B cell (primary cell): ENCODE results near the gene C21orf58. TPM values are rescaled to one million over a fixed set of nuclear protein-coding genes. Genes with fewer than 3 reads are reported as not detected.

Experiments
- ATAC-seq: fragments of 200-7000 bp; cut with Tn5 transposase; one replicate; pipeline ENCODE4 v1.10.0; 2021; ENCODE audit warnings: low read depth, mild to moderate bottlenecking, moderate number of reproducible peaks, moderate library complexity
- CTCF ChIA-PET: fragments of 350-600 bp; sonication (Branson Sonifier 250); formaldehyde crosslinking; loops from one replicate; lab custom pipeline; 2021; ENCODE audit warnings: antibody characterized with exemption, inconsistent platforms; lab: Charles Lee
- POLR2A ChIA-PET: fragments of 350-600 bp; sonication (Branson Sonifier 250); formaldehyde crosslinking; loops from one replicate; lab custom pipeline; 2021; ENCODE audit warnings: antibody characterized with exemption; lab: Charles Lee
- DNase-seq: peaks from one replicate; pipeline ENCODE4 v3.0.0; 2013
- H2AFZ ChIP-seq: 2 replicates; pipeline ENCODE4 v1.6.1; 2012; ENCODE audit warnings: mild to moderate bottlenecking, low read depth, low read length; ENCODE audit not compliant: insufficient read depth, poor library complexity, severe bottlenecking
- H3K27ac ChIP-seq, 2 donors: 1 replicate in 1 of 2; 2 replicates in 1 of 2; pipeline ENCODE4 v1.5.1; 2012 to 2013; ENCODE audit warnings: low read length in 2 of 2, mild to moderate bottlenecking in 2 of 2, moderate library complexity in 1 of 2
- H3K27me3 ChIP-seq, 4 experiments: fragments of 200-600 bp in 1 of 4; sonication (generic) in 1 of 4; replicated peaks in 1 of 4; 1 replicate in 2 of 4; 2 replicates in 2 of 4; pipeline versions ENCODE4 v1.6.1 to v1.7.0; 2013 to 2016; ENCODE audit warnings: low read length in 3 of 4, mild to moderate bottlenecking in 2 of 4, mixed read lengths in 1 of 4, moderate library complexity in 1 of 4; ENCODE audit not compliant: insufficient read depth in 4 of 4, control insufficient read depth in 3 of 4; ENCODE audit errors: control extremely low read depth in 1 of 4
- H3K36me3 ChIP-seq, 2 experiments: replicated peaks in 1 of 2; 1 replicate in 1 of 2; 2 replicates in 1 of 2; pipeline versions ENCODE4 v1.6.1 to v1.7.1; 2013; ENCODE audit warnings: low read length in 1 of 2; ENCODE audit not compliant: insufficient read depth in 2 of 2, control insufficient read depth in 1 of 2; ENCODE audit errors: control extremely low read depth in 1 of 2, extremely low read depth in 1 of 2
- H3K4me1 ChIP-seq, 2 donors: fragments of 200-600 bp in 1 of 2; sonication (generic) in 1 of 2; 1 replicate in 1 of 2; 2 replicates in 1 of 2; pipeline versions ENCODE4 v1.5.1 to v1.6.1; 2013 to 2017; ENCODE audit warnings: low read length in 2 of 2; ENCODE audit not compliant: control insufficient read depth in 2 of 2, insufficient read depth in 2 of 2
- H3K4me2 ChIP-seq: replicated peaks from 2 replicates; pipeline ENCODE3; 2012; ENCODE audit warnings: mild to moderate bottlenecking, low read depth, low read length; ENCODE audit not compliant: poor library complexity, severe bottlenecking
- H3K4me3 ChIP-seq, 5 experiments: fragments of 200-600 bp in 1 of 5; sonication (generic) in 1 of 5; 1 replicate in 3 of 5; 2 replicates in 2 of 5; pipeline versions ENCODE4 v1.5.1 to v1.7.0; 2011 to 2016; ENCODE audit warnings: low read length in 4 of 5, mild to moderate bottlenecking in 4 of 5, low read depth in 2 of 5, control low read depth in 1 of 5, moderate library complexity in 1 of 5; ENCODE audit not compliant: insufficient read depth in 1 of 5; ENCODE audit errors: control extremely low read depth in 1 of 5, extremely low read depth in 1 of 5
- H3K79me2 ChIP-seq: fragments of 200-600 bp; sonication (generic); one replicate; pipeline ENCODE4 v1.6.0; 2016; ENCODE audit warnings: low read length; ENCODE audit not compliant: control insufficient read depth, insufficient read depth
- H3K9ac ChIP-seq: fragments of 200-600 bp; sonication (generic); 2 replicates; pipeline ENCODE4 v1.6.1; 2017; ENCODE audit warnings: mild to moderate bottlenecking, low read length, moderate library complexity
- H3K9me3 ChIP-seq, 3 donors: one replicate each; pipeline versions ENCODE4 v1.6.1 to v1.7.1; 2013; ENCODE audit warnings: low read length in 2 of 3; ENCODE audit not compliant: control insufficient read depth in 2 of 3, insufficient read depth in 1 of 3; ENCODE audit errors: control extremely low read depth in 1 of 3
- H4K20me1 ChIP-seq: 2 replicates; pipeline ENCODE4 v1.6.0; 2012; ENCODE audit warnings: mild to moderate bottlenecking, low read length; ENCODE audit not compliant: insufficient read depth, control insufficient read depth, poor library complexity, severe bottlenecking
- H3K27ac Mint-ChIP-seq: one replicate; pipeline ENCODE4 v1.8.0; 2021; ENCODE audit warnings: mixed read lengths
- H3K27me3 Mint-ChIP-seq: one replicate; pipeline ENCODE4 v1.8.0; 2021; ENCODE audit warnings: mixed read lengths
- H3K4me1 Mint-ChIP-seq: one replicate; pipeline ENCODE4 v1.8.0; 2021; ENCODE audit warnings: mixed read lengths
- H3K4me3 Mint-ChIP-seq: one replicate; pipeline ENCODE4 v1.8.0; 2021; ENCODE audit warnings: mixed read lengths
- H3K9me3 Mint-ChIP-seq: one replicate; pipeline ENCODE4 v1.8.0; 2022; ENCODE audit warnings: mixed read lengths; ENCODE audit not compliant: insufficient read depth
- EZH2 ChIP-seq: IDR thresholded peaks from 2 replicates; pipeline ENCODE4 v1.6.1; 2012; ENCODE audit warnings: borderline replicate concordance, low read depth, mild to moderate bottlenecking, moderate library complexity, low read length; ENCODE audit not compliant: insufficient read depth, poor library complexity, severe bottlenecking
- WGBS: methylation state at CpG from one replicate; pipeline ENCODE4 v1.1.5; 2013; ENCODE audit warnings: missing lambda C conversion rate; ENCODE audit not compliant: insufficient coverage; 5-methylcytosine and 5-hydroxymethylcytosine counted together
- intact Hi-C: fragments of 100-400 bp; cut with micrococcal nuclease; formaldehyde crosslinking; loops from one replicate; pipeline ENCODE4 v1.10.0; 2022
- polyA plus RNA-seq: library from polyadenylated mRNA; depleted of rRNA; stranded (reverse); fragments of >200 nt; gene quantifications from 2 replicates; pipeline ENCODE4 v1.2.3, GENCODE V29; 2012
- total RNA-seq, 2 donors: library from RNA; stranded (reverse); fragments of 120-200 nt in 1 of 2; gene quantifications; 1 replicate in 1 of 2; 2 replicates in 1 of 2; pipeline versions ENCODE4 v1.2.3 to v1.2.4, GENCODE V29; 2013 to 2022
- TF ChIP-seq, protein P1 (sequence below): fragments of 200-600 bp; IDR thresholded peaks from one replicate; pipeline ENCODE4 v1.8.0; 2022; ENCODE audit warnings: antibody characterized with exemption, mild to moderate bottlenecking

The C21orf58 gene
- total and polyA plus RNA-seq, 2 donors (not counting 1 experiment from before 2014, with no cell fraction given) = 6.3 to 9.5 TPM

DNA sequence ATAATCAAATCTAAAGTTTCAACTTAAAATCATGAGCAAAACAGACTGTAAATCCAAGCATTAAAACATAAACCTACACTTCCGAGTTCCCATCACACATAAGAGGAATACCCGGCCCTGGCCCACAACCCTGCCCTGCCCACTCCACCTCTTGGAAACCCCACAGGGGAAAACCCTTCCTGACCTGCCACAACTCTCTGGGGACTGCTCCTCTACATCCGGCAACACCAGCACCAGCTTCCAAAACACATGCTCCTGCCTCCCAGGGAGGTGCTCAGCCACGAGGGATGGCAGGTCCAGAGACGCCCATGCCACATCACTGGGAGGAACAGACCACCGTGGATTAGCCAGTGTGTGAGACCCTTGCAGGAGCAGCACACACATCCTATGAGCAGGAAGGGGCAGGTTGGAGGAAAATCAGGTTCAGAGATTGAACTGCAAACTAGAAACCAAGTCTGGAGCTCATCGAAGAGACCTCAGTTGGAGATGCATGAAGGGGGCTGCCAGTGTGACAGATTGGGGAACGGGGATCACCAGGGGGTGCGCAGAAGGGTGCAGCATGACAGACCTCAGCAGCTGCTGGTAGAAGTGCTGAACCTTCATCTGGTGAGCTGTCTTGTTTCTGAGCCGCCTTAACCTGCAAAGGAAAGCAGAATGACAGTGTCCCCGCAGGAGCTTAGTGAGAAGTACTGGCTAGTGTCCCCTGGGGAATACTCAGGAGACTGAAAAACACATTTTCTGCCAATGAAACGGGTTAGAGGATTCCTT is 69.3 kb downstream of the C21orf58 start:
- TF ChIP-seq, protein P1, sequence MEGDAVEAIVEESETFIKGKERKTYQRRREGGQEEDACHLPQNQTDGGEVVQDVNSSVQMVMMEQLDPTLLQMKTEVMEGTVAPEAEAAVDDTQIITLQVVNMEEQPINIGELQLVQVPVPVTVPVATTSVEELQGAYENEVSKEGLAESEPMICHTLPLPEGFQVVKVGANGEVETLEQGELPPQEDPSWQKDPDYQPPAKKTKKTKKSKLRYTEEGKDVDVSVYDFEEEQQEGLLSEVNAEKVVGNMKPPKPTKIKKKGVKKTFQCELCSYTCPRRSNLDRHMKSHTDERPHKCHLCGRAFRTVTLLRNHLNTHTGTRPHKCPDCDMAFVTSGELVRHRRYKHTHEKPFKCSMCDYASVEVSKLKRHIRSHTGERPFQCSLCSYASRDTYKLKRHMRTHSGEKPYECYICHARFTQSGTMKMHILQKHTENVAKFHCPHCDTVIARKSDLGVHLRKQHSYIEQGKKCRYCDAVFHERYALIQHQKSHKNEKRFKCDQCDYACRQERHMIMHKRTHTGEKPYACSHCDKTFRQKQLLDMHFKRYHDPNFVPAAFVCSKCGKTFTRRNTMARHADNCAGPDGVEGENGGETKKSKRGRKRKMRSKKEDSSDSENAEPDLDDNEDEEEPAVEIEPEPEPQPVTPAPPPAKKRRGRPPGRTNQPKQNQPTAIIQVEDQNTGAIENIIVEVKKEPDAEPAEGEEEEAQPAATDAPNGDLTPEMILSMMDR = no peak
- TF ChIP-seq EZH2 = no peak
- peak; percentile 68 for ATAC-seq
- peak overlapping the region; percentile 62 to 87 for H3K27ac ChIP-seq
- Mint-ChIP-seq H3K4me1 (peaks cover 35% of the 10 kb centered on the region), H3K27me3 (no peaks in the 10 kb centered on the region), H3K27ac (peak overlapping the region; percentile 90), H3K4me3 (peak overlapping the region; percentile 59), H3K9me3 (no peaks in the 10 kb centered on the region)
- no peaks in the 10 kb centered on the region for H3K9me3 ChIP-seq
- ChIA-PET POLR2A (interaction anchor here (0.6 kb wide), 1 partner anchor 26 kb away, joined by 5 read pairs; the partner anchor contains the start of gene LSS), CTCF (no interaction called here)
- peak overlapping the region in 1 of 5 experiments; percentile 26 for H3K4me3 ChIP-seq
- 58% methylated on average over 10 of the region's 12 CpGs for WGBS
- peaks cover 1 to 87% of the 10 kb centered on the region in 2 experiments for H3K36me3 ChIP-seq
- peaks cover 17 to 25% of the 10 kb centered on the region in 2 donors for H3K4me1 ChIP-seq
- H3K4me2 ChIP-seq = peak overlapping the region; percentile 49
- no peaks in the 10 kb centered on the region for H3K27me3 ChIP-seq
- intact Hi-C loops = loop anchor here (2.0 kb wide), 1 partner anchor 26 kb away; the partner anchor contains the start of gene LSS
- H4K20me1 ChIP-seq = no peaks in the 10 kb centered on the region
- H2AFZ ChIP-seq = peak overlapping the region; percentile 34
- peak; percentile 38 for DNase-seq
- H3K79me2 ChIP-seq = peaks cover 13% of the 10 kb centered on the region
- peak overlapping the region; percentile 17 for H3K9ac ChIP-seq
